ENCODE data around the gene RUNX1. TPM values are rescaled to one million over a fixed set of nuclear protein-coding genes. Genes with fewer than 3 reads are reported as not detected.
A peak's percentile ranks its signal among the peaks of the same experiment; 100 is the strongest.

The RUNX1 gene
- total RNA-seq, 6 experiments from 2014 or later, result 2.9 to 18.3 (median 4.3) TPM

DNA sequence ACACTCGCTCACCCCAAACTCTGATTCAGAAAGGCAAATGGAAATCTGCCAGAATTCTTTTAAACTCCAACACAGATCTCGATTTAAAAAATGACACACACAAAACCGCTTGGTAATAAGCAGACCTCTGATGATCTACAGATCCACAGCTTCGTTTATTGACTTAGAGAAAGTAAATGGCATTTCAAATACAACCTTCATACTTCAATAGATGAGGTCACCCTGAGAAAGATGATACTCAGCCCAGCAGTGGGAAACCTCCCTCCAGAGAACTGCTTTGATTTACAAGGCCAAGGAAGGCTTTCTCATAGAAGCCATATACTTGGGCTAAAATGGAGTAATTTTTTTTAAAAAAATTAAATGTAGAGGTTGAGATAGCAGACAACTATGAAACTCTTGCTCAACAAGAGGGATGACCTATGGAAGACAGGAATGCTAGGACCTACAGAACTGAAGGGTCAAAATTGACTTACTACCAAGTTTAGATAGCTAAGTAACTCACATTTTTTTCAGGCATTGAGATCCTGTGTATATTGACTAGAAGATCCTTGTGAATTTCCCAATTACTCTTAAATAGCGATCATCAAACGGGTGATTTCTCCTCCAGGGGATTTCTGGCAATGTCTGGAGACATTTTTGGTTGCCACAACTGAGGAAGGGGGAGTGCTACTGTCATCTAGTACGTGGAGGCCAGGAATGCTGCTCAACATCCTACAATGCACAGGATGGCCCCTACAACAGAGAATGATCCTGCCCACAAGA, 236.4 kb downstream of the RUNX1 start:
- WGBS (ENCODE audit: insufficient coverage, low coverage, low lambda C conversion rate, missing lambda C conversion rate), result 56% methylated on average over 6 of the region's 7 CpGs
- ATAC-seq (peak in 1 of 4 donors; percentile 30), DNase-seq (no peak)
- Histone ChIP-seq H3K27ac (no peak overlapping the region), H3K9me3 (no peaks in the 10 kb centered on the region), H3K27me3 (no peaks in the 10 kb centered on the region), H3K4me1 (peaks cover 0 to 3% (median 0%) of the 10 kb centered on the region in 4 donors), H3K36me3 (no peaks in the 10 kb centered on the region), H3K4me3 (no peak overlapping the region)
- TF ChIP-seq POLR2A (IDR thresholded peaks at IDR 0.05), result no peak
- TF ChIP-seq, protein P1, sequence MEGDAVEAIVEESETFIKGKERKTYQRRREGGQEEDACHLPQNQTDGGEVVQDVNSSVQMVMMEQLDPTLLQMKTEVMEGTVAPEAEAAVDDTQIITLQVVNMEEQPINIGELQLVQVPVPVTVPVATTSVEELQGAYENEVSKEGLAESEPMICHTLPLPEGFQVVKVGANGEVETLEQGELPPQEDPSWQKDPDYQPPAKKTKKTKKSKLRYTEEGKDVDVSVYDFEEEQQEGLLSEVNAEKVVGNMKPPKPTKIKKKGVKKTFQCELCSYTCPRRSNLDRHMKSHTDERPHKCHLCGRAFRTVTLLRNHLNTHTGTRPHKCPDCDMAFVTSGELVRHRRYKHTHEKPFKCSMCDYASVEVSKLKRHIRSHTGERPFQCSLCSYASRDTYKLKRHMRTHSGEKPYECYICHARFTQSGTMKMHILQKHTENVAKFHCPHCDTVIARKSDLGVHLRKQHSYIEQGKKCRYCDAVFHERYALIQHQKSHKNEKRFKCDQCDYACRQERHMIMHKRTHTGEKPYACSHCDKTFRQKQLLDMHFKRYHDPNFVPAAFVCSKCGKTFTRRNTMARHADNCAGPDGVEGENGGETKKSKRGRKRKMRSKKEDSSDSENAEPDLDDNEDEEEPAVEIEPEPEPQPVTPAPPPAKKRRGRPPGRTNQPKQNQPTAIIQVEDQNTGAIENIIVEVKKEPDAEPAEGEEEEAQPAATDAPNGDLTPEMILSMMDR (IDR thresholded peaks at IDR 0.05), result no peak
- intact Hi-C loops (cut with DNase I), result no loop called here

DNA sequence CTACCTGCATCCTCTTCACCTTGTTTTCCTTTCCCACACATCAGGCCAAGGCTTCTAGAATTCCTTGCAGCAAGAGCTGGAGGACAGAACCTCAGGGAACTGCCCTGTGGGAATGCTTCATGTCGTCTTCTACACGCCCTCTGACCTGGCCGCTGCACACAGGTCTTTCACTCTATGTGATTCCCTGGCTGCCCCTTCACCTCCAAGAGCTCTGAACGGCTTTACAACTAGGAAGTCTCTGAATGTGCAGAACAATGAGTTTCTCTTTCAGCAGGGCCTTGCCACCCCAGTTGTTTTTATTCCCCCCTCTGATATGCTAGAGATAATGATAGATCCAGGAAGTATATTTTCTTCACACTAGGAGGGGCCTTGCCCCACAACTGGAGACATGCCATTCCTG, 237.7 kb downstream of the RUNX1 start:
- ATAC-seq (no peak), DNase-seq (no peak)
- H3K27ac ChIP-seq, result no peak overlapping the region
- TF ChIP-seq, protein P1 (IDR thresholded peaks at IDR 0.05), result no peak
- TF ChIP-seq POLR2A (IDR thresholded peaks at IDR 0.05), result no peak
- H3K27me3 ChIP-seq, result no peaks in the 10 kb centered on the region
- intact Hi-C loops (cut with DNase I), result no loop called here
- H3K4me1 ChIP-seq, result no peaks in the 10 kb centered on the region
- no peaks in the 10 kb centered on the region for H3K9me3 ChIP-seq
- 59% methylated on average over 4 of the region's 4 CpGs for WGBS (ENCODE audit: insufficient coverage, low coverage, low lambda C conversion rate, missing lambda C conversion rate)
- no peaks in the 10 kb centered on the region for H3K36me3 ChIP-seq
- H3K4me3 ChIP-seq, result no peak overlapping the region

DNA sequence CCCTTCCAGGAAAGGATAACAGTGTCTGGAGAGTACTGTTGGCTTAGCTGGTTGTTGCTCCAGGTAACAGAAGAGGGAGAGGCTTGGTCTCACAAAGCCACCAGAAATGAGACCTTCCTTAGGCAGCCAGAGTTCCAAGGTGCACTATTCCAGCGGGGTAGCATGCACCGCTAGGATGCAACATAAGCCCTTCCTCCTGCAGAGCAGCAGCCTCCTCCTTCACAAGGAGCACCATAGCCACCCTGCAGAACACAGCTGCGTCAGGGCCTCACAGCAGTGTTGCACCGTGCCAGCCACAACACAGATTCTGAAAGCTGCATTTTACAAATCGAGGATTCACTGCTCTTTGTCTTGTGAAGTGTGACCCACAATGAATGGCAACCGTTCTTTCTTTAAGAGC, 238.3 kb downstream of the RUNX1 start:
- intact Hi-C loops (cut with DNase I), result no loop called here
- Histone ChIP-seq H3K4me1 (no peaks in the 10 kb centered on the region), H3K4me3 (no peak overlapping the region), H3K27ac (no peak overlapping the region), H3K9me3 (no peaks in the 10 kb centered on the region), H3K27me3 (no peaks in the 10 kb centered on the region), H3K36me3 (no peaks in the 10 kb centered on the region)
- TF ChIP-seq, protein P1 (IDR thresholded peaks at IDR 0.05), result no peak
- no peak for TF ChIP-seq POLR2A (IDR thresholded peaks at IDR 0.05)
- DNase-seq, result no peak
- 83% methylated on average over 2 of the region's 6 CpGs for WGBS (ENCODE audit: insufficient coverage, low coverage, low lambda C conversion rate, missing lambda C conversion rate)
- no peak for ATAC-seq

DNA sequence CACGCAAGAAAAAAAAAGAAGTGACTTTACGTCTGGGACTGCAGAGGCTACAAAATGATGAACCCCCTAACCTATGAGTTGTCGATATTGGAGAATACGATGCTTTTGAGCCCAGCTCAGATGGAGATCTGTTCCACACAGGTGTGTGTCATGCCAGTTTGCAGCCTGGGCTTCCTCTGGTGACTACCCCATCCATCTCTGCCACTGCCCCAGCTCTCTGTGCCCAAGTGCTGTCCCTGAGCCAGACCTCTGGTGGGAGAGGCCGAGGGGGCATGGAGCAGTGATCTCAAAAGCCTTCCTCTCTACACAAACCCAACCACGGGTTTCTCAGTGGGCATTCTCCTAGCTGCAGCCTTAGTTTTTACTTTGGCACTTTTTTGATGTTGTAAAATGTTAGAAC, 239.3 kb downstream of the RUNX1 start:
- ATAC-seq (no peak), DNase-seq (no peak)
- Histone ChIP-seq H3K36me3 (no peaks in the 10 kb centered on the region), H3K9me3 (no peaks in the 10 kb centered on the region), H3K4me3 (no peak overlapping the region), H3K27ac (no peak overlapping the region), H3K4me1 (no peaks in the 10 kb centered on the region), H3K27me3 (no peaks in the 10 kb centered on the region)
- WGBS (ENCODE audit: insufficient coverage, low coverage, low lambda C conversion rate, missing lambda C conversion rate), result 86% methylated on average over 2 of the region's 6 CpGs
- TF ChIP-seq POLR2A (IDR thresholded peaks at IDR 0.05), result no peak
- TF ChIP-seq, protein P1 (IDR thresholded peaks at IDR 0.05), result no peak
- intact Hi-C loops (cut with DNase I), result no loop called here

Measured in right lobe of liver (tissue), 6 donors.